GM19452 (cell line): ENCODE measurements around the gene KCNIP3.

Experiments used
- ATAC-seq: cut with Tn5 transposase; IDR thresholded peaks from one replicate; pipeline ENCODE4 v1.9.1; 2021; ENCODE audit not compliant: unreplicated experiment

KCNIP3 gene

GRCh38 chr2:95382686-95383634, 85.8 kb downstream of the KCNIP3 start:
- ATAC-seq, result no peak

GRCh38 chr2:95383635-95384027, 86.5 kb downstream of the KCNIP3 start:
- ATAC-seq, result no peak

- no peak for ATAC-seq
Observed at GRCh38 chr2:95384854-95385569, 87.9 kb downstream of the KCNIP3 start.

- no peak for ATAC-seq
Observed at GRCh38 chr2:95385570-95385984, 88.4 kb downstream of the KCNIP3 start.

GRCh38 chr2:95386031-95386430, 88.9 kb downstream of the KCNIP3 start:
- no peak for ATAC-seq

- ATAC-seq, result no peak
Observed at GRCh38 chr2:95387358-95387757, 90.2 kb downstream of the KCNIP3 start.

- no peak for ATAC-seq
Observed at GRCh38 chr2:95388091-95388692, 91.0 kb downstream of the KCNIP3 start.

- ATAC-seq, result no peak
Observed at GRCh38 chr2:95388856-95389244, 91.7 kb downstream of the KCNIP3 start.

GRCh38 chr2:95389245-95390119, 92.3 kb downstream of the KCNIP3 start:
- ATAC-seq, result peak; percentile 75

GRCh38 chr2:95390272-95390880, 93.2 kb downstream of the KCNIP3 start:
- ATAC-seq, result no peak

- ATAC-seq, result no peak
Observed at GRCh38 chr2:95390881-95391321, 93.8 kb downstream of the KCNIP3 start.

GRCh38 chr2:95391641-95392310, 94.6 kb downstream of the KCNIP3 start:
- ATAC-seq, result no peak

GRCh38 chr2:95392320-95392719, 95.2 kb downstream of the KCNIP3 start:
- ATAC-seq, result no peak

- ATAC-seq, result no peak
Observed at GRCh38 chr2:95392730-95393455, 95.7 kb downstream of the KCNIP3 start.

- no peak for ATAC-seq
Observed at GRCh38 chr2:95393901-95394300, 96.8 kb downstream of the KCNIP3 start.

GRCh38 chr2:95399061-95399460, 101.9 kb downstream of the KCNIP3 start:
- ATAC-seq, result no peak

- ATAC-seq, result no peak
Observed at GRCh38 chr2:95401480-95401879, 104.3 kb downstream of the KCNIP3 start.

- ATAC-seq, result peak; percentile 7
Observed at GRCh38 chr2:95402004-95402369, 104.8 kb downstream of the KCNIP3 start.
